ENCODE data around the gene KCNMB1.

Gene KCNMB1

DNA sequence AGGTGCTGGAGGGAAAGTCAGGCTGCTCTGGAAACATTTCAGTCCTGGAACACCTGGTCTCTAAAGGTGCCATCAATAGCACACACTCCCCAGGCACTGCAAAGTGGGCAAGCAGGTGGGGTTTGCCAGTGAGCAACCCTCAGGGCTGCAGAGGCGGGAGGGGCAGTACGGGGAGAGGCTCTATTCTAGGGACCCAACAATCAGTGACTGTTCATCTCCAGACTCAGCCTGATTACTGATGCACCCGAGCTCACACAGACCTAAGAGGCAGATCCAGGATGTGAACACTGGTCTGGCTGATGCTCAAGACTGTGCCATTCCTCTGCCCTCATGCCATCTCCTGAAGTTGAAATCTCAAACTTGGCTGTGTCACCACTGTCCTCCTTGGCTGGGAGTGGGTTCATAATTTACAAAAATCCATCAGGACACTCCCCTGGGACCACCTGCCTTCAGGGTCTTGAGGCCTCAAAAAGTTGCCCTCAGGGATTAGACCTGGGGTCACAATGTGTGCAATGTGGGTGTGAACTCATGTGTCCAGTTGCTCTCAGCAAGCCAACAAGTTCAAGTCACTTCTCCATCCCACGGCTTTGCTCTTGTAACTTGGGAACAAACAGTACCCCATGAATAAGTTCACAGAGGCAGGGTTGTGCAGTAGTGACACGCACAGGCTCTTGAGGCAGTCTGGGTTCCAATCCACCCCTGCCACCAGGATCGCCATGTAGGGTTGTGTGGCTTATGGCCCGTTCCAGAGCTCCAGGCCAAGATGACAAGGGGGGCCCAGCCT lies 19.9 kb upstream of the KCNMB1 start:
- DNase-seq (no peak), ATAC-seq (replicated peaks) (no peak)
- no peaks in the 10 kb centered on the region for H3K9me3 Mint-ChIP-seq
- H3K36me3 Mint-ChIP-seq (ENCODE audit: insufficient read depth): no peaks in the 10 kb centered on the region
- no peak overlapping the region for H3K4me3 Mint-ChIP-seq
- H3K4me1 Mint-ChIP-seq (ENCODE audit: low read depth in 2 of 2): no peaks in the 10 kb centered on the region
- H3K27me3 Mint-ChIP-seq: peaks cover 26 to 28% of the 10 kb centered on the region in 2 donors
- H3K27ac Mint-ChIP-seq: no peak overlapping the region

DNA sequence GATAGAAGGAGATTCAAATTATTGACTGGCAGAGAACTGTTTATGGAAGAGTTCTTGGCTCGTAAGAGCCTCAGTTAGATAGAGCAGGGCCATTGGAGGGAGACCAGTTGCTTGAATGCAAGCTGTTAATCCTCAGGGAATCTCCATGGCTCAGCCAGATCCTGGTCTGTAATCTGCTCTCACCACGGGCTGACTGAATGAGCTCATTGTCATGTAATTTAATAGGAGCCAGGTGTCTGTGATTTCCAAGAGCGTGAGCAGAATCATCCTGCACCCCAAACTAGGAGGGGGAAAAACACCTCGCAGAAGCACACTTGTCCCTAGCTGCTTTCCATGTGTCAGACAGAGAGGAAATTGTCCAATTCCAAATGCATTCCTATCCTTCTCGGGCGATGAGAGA lies 19.1 kb upstream of the KCNMB1 start:
- H3K36me3 Mint-ChIP-seq (ENCODE audit: insufficient read depth): no peaks in the 10 kb centered on the region

GRCh38 chr5:170407062-170407461 lies 17.9 kb upstream of the KCNMB1 start:
- no peaks in the 10 kb centered on the region for H3K4me1 Mint-ChIP-seq (ENCODE audit: low read depth in 2 of 2)
- H3K4me3 Mint-ChIP-seq: no peak overlapping the region
- DNase-seq: no peak
- H3K36me3 Mint-ChIP-seq (ENCODE audit: insufficient read depth): no peaks in the 10 kb centered on the region
- peaks cover 26 to 43% of the 10 kb centered on the region in 2 donors for H3K27me3 Mint-ChIP-seq
- no peaks in the 10 kb centered on the region for H3K9me3 Mint-ChIP-seq
- no peak overlapping the region for H3K27ac Mint-ChIP-seq
- ATAC-seq (replicated peaks): no peak

More for the DNA sequence above, 19.1 kb upstream of the KCNMB1 start:
- ATAC-seq (replicated peaks) (no peak), DNase-seq (no peak)
- H3K4me1 Mint-ChIP-seq (ENCODE audit: low read depth in 2 of 2): no peaks in the 10 kb centered on the region
- H3K9me3 Mint-ChIP-seq: no peaks in the 10 kb centered on the region
- peaks cover 26 to 34% of the 10 kb centered on the region in 2 donors for H3K27me3 Mint-ChIP-seq
- no peak overlapping the region for H3K4me3 Mint-ChIP-seq
- H3K27ac Mint-ChIP-seq: no peak overlapping the region

GRCh38 chr5:170405817-170406216 lies 16.6 kb upstream of the KCNMB1 start:
- Mint-ChIP-seq H3K27ac (no peak overlapping the region), H3K9me3 (peaks cover 0 to 2% of the 10 kb centered on the region in 2 donors), H3K4me3 (no peak overlapping the region), H3K4me1 (ENCODE audit: low read depth in 2 of 2) (no peaks in the 10 kb centered on the region), H3K27me3 (peaks cover 26 to 43% of the 10 kb centered on the region in 2 donors), H3K36me3 (ENCODE audit: insufficient read depth) (no peaks in the 10 kb centered on the region)
- ATAC-seq (replicated peaks) (no peak), DNase-seq (no peak)

GRCh38 chr5:170404398-170404797 lies 15.2 kb upstream of the KCNMB1 start:
- H3K4me1 Mint-ChIP-seq (ENCODE audit: low read depth in 2 of 2): no peaks in the 10 kb centered on the region
- H3K27me3 Mint-ChIP-seq: peaks cover 26 to 43% of the 10 kb centered on the region in 2 donors
- peak; percentile 59 for ATAC-seq (replicated peaks)
- no peak for DNase-seq
- H3K27ac Mint-ChIP-seq: no peak overlapping the region
- peaks cover 0 to 2% of the 10 kb centered on the region in 2 donors for H3K9me3 Mint-ChIP-seq
- no peaks in the 10 kb centered on the region for H3K36me3 Mint-ChIP-seq (ENCODE audit: insufficient read depth)
- H3K4me3 Mint-ChIP-seq: no peak overlapping the region

DNA sequence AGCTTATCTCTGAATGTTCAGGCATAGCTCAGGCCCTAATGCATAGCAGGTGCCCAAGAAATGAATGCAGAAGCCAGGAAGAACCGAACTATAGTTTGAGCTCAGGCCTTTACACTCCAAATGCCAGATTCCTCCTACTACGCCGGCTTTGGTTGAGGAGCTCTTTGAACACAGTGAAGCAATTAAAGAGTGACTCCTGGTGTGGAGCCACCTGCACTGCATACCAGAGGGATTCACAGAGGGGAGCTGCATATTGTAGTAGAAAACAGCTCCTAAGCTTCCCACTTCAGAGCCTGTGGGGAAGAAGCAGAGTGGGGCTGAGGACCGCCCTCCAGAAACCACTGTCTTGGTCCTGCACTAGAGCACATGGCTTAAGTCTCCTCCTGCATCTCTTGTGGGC lies 14.5 kb upstream of the KCNMB1 start:
- Mint-ChIP-seq H3K4me3 (no peak overlapping the region), H3K27ac (no peak overlapping the region), H3K27me3 (peaks cover 24 to 43% of the 10 kb centered on the region in 2 donors), H3K9me3 (peaks cover 0 to 2% of the 10 kb centered on the region in 2 donors), H3K36me3 (ENCODE audit: insufficient read depth) (no peaks in the 10 kb centered on the region), H3K4me1 (ENCODE audit: low read depth in 2 of 2) (no peaks in the 10 kb centered on the region)
- DNase-seq: no peak
- ATAC-seq (replicated peaks): no peak

- Mint-ChIP-seq H3K27me3 (peaks cover 18 to 33% of the 10 kb centered on the region in 2 donors), H3K27ac (no peak overlapping the region), H3K9me3 (peaks cover 0 to 2% of the 10 kb centered on the region in 2 donors), H3K36me3 (ENCODE audit: insufficient read depth) (no peaks in the 10 kb centered on the region), H3K4me3 (no peak overlapping the region), H3K4me1 (ENCODE audit: low read depth in 2 of 2) (no peaks in the 10 kb centered on the region)
- DNase-seq: no peak
- ATAC-seq (replicated peaks): no peak
Observed at GRCh38 chr5:170402508-170402907, 13.3 kb upstream of the KCNMB1 start.

DNA sequence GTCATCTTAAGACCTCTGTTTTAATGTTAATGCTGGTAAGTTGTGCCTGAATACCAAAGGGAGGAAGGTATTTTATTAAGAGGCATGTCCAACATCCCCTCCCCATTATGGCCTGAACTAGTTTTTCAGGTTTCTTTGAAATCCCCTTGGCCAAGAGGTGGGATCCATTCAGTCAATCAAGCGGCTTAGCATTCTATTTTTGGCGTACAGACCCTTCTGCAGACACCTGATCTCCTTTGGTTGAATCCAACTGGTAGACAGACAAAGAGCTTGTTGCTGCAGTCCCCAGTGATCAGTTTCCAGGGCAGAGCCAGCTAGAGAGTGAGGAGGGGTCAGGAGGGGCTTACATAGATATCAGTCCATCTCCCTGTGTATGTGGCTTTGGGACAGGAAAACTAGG lies 7.9 kb upstream of the KCNMB1 start:
- Mint-ChIP-seq H3K27ac (no peak overlapping the region), H3K9me3 (peaks cover 0 to 2% of the 10 kb centered on the region in 2 donors), H3K27me3 (peaks cover 24 to 34% of the 10 kb centered on the region in 2 donors), H3K4me3 (no peak overlapping the region), H3K4me1 (ENCODE audit: low read depth in 2 of 2) (peaks cover 8 to 9% of the 10 kb centered on the region in 2 donors), H3K36me3 (ENCODE audit: insufficient read depth) (no peaks in the 10 kb centered on the region)
- DNase-seq (no peak), ATAC-seq (replicated peaks) (no peak)

GRCh38 chr5:170393958-170394357 lies 4.8 kb upstream of the KCNMB1 start:
- Mint-ChIP-seq H3K4me3 (peak overlapping the region in 1 of 2 donors; percentile 75), H3K27me3 (peaks cover 24 to 48% of the 10 kb centered on the region in 2 donors), H3K36me3 (ENCODE audit: insufficient read depth) (no peaks in the 10 kb centered on the region), H3K27ac (peak overlapping the region in 1 of 2 donors; percentile 86), H3K9me3 (no peaks in the 10 kb centered on the region), H3K4me1 (ENCODE audit: low read depth in 2 of 2) (peaks cover 8 to 9% of the 10 kb centered on the region in 2 donors)
- no peak for DNase-seq
- ATAC-seq (replicated peaks): no peak

DNA sequence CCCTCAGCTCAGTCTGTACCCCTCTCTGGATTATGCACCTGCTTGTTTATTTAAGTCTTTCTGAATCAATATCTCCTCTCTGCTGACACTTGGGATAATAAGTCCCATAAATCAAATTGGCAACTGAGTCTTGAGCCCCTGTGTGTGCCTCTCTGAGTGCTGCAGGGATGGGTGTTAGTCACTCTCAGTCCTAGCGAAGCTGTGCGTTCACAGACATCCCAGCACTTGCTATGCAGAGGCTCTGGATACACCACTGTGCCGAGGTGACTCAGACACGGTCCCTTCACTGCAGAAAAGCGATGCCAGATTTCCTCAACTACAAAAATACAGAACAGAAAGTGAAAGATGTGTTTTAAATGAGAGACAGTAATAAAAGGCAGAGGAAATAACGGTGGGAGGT lies 4.1 kb upstream of the KCNMB1 start:
- Mint-ChIP-seq H3K4me1 (ENCODE audit: low read depth in 2 of 2) (peaks cover 8 to 9% of the 10 kb centered on the region in 2 donors), H3K36me3 (ENCODE audit: insufficient read depth) (no peaks in the 10 kb centered on the region), H3K9me3 (no peaks in the 10 kb centered on the region), H3K27ac (peak overlapping the region in 1 of 2 donors; percentile 86), H3K27me3 (peaks cover 31 to 55% of the 10 kb centered on the region in 2 donors), H3K4me3 (peak overlapping the region; percentile 40 to 75)
- ATAC-seq (replicated peaks) (peak; percentile 56), DNase-seq (no peak)

GRCh38 chr5:170390472-170390871 lies 1.3 kb upstream of the KCNMB1 start:
- Mint-ChIP-seq H3K4me3 (no peak overlapping the region), H3K9me3 (no peaks in the 10 kb centered on the region), H3K27ac (no peak overlapping the region), H3K27me3 (peaks cover 47 to 63% of the 10 kb centered on the region in 2 donors), H3K4me1 (ENCODE audit: low read depth in 2 of 2) (peaks cover 8 to 9% of the 10 kb centered on the region in 2 donors), H3K36me3 (ENCODE audit: insufficient read depth) (no peaks in the 10 kb centered on the region)
- DNase-seq (no peak), ATAC-seq (replicated peaks) (no peak)

DNA sequence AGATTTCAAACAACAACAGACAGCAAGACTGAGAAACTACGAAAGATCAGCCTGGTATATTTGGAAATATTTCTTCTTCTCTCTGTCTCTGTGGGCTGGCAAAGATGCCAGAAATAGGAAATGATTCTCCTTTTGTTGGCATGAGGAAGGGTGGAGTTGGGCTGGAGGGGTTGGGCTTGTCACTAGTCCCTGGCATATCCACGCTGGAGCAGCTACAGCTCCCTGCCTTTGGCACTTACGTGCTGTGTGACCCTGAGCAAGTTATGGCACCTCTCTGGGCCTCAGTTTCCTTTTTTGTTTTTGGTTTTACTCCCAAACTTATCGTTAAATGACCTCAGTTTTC lies 354 bp upstream of the KCNMB1 start:
- DNase-seq: no peak
- Mint-ChIP-seq H3K27me3 (peaks cover 47 to 63% of the 10 kb centered on the region in 2 donors), H3K4me1 (ENCODE audit: low read depth in 2 of 2) (peaks cover 8 to 9% of the 10 kb centered on the region in 2 donors), H3K9me3 (no peaks in the 10 kb centered on the region), H3K27ac (no peak overlapping the region), H3K36me3 (ENCODE audit: insufficient read depth) (no peaks in the 10 kb centered on the region), H3K4me3 (no peak overlapping the region)
- ATAC-seq (replicated peaks): no peak

- peaks cover 48 to 70% of the 10 kb centered on the region in 2 donors for H3K27me3 Mint-ChIP-seq
- no peak overlapping the region for H3K4me3 Mint-ChIP-seq
- ATAC-seq (replicated peaks) (no peak), DNase-seq (no peak)
- H3K9me3 Mint-ChIP-seq: no peaks in the 10 kb centered on the region
- H3K36me3 Mint-ChIP-seq (ENCODE audit: insufficient read depth): no peaks in the 10 kb centered on the region
- peaks cover under 1 to 2% of the 10 kb centered on the region in 2 donors for H3K4me1 Mint-ChIP-seq (ENCODE audit: low read depth in 2 of 2)
- no peak overlapping the region for H3K27ac Mint-ChIP-seq
Observed at GRCh38 chr5:170387775-170388639, 1.2 kb downstream of the KCNMB1 start.

Data from effector memory CD8-positive, alpha-beta T cell (primary cell).